K562 (cell line): ENCODE results near the gene LRP1. TPM values are rescaled to one million over a fixed set of nuclear protein-coding genes. Genes with fewer than 3 reads are reported as not detected.

Experiments used
- ARNT ChIP-seq, 2 experiments: fragments of 450-650 bp; IDR thresholded peaks; 2 replicates each; pipeline ENCODE4 v1.6.1; 2016; ENCODE audit warnings: mild to moderate bottlenecking in 1 of 2
- FOXM1 ChIP-seq, 2 experiments: fragments of 450-650 bp in 1 of 2; sonication (generic) in 1 of 2; formaldehyde crosslinking in 1 of 2; IDR thresholded peaks; 2 replicates each; pipeline versions ENCODE4 v1.6.1 to v1.9.0; 2017 to 2022; ENCODE audit warnings: low read depth in 2 of 2, mild to moderate bottlenecking in 2 of 2, missing genetic modification reagents in 1 of 2, moderate library complexity in 1 of 2
- FOXP1 ChIP-seq: sonication (generic); formaldehyde crosslinking; IDR thresholded peaks from 2 replicates; pipeline ENCODE4 v1.8.0; 2022; ENCODE audit warnings: mild to moderate bottlenecking, missing genetic modification reagents
- HMG20A ChIP-seq: fragments of 450-650 bp; formaldehyde crosslinking; conservative IDR thresholded peaks from 2 replicates; pipeline ENCODE4 v1.4.0; 2020; ENCODE audit warnings: mild to moderate bottlenecking, mixed read lengths
- JUND ChIP-seq, 2 experiments: IDR thresholded peaks; 2 replicates in 1 of 2; 3 replicates in 1 of 2; pipeline ENCODE4 v1.6.1; 2011; ENCODE audit warnings: borderline replicate concordance in 2 of 2, low read depth in 2 of 2, low read length in 2 of 2, improper control_type of control experiment in 1 of 2, missing biosample characterization in 1 of 2, missing genetic modification characterization in 1 of 2, missing genetic modification reagents in 1 of 2
- KLF16 ChIP-seq: IDR thresholded peaks from 2 replicates; pipeline ENCODE4 v1.6.1; 2016; ENCODE audit warnings: antibody characterized with exemption
- MTF1 ChIP-seq: fragments of 250-450 bp; sonication (Bioruptor Pico); IDR thresholded peaks from 2 replicates; pipeline ENCODE4 v1.9.0; 2021; ENCODE audit warnings: moderate library complexity, mild to moderate bottlenecking, inconsistent platforms, borderline replicate concordance
- MXI1 ChIP-seq: IDR thresholded peaks from 2 replicates; pipeline ENCODE4 v1.6.1; 2011; ENCODE audit warnings: low read depth, mild to moderate bottlenecking, improper control_type of control experiment, low read length
- MYBL2 ChIP-seq, 2 experiments: fragments of 450-650 bp in 1 of 2; sonication (generic) in 1 of 2; formaldehyde crosslinking in 1 of 2; IDR thresholded peaks; 2 replicates each; pipeline versions ENCODE4 v1.6.1 to v1.8.1; 2017 to 2022; ENCODE audit warnings: borderline replicate concordance in 1 of 2, inconsistent platforms in 1 of 2, low read depth in 1 of 2, mild to moderate bottlenecking in 1 of 2, missing genetic modification reagents in 1 of 2, moderate library complexity in 1 of 2
- RBFOX2 ChIP-seq: fragments of 200-400 bp; formaldehyde crosslinking; IDR thresholded peaks from 2 replicates; pipeline ENCODE4 v1.6.1; 2017; ENCODE audit warnings: low read depth, mild to moderate bottlenecking, low read length, moderate library complexity
- SMC3 ChIP-seq: conservative IDR thresholded peaks from 2 replicates; pipeline ENCODE4 v1.6.1; 2011; ENCODE audit warnings: low read depth, low read length, improper control_type of control experiment; ENCODE audit not compliant: insufficient read depth
- ZNF316 ChIP-seq: fragments of 450-650 bp; IDR thresholded peaks from 2 replicates; pipeline ENCODE4 v1.6.1; 2016
- ZNF384 ChIP-seq: IDR thresholded peaks from 2 replicates; pipeline ENCODE4 v1.6.1; 2012; ENCODE audit warnings: low read depth, low read length, improper control_type of control experiment
- ZNF589 ChIP-seq: fragments of 200-800 bp; sonication (Bioruptor generic); IDR thresholded peaks from 2 replicates; pipeline ENCODE4 v1.6.1; 2016; ENCODE audit warnings: low read depth, missing genetic modification characterization, missing compliant biosample characterization
- ZNF764 ChIP-seq: fragments of 250-450 bp; sonication (Bioruptor Pico); IDR thresholded peaks from 2 replicates; pipeline ENCODE4 v1.4.0; 2020; ENCODE audit warnings: low read depth, mild to moderate bottlenecking, moderate library complexity
- polyA plus RNA-seq, 8 experiments: library from polyadenylated mRNA; depleted of rRNA in 4 of 8; stranded (reverse) in 5 of 8; unstranded in 3 of 8; fragments of >200 nt; fragmentation: Nextera tagmentation in 2 of 8; fragmentation: Illumina TruSeq in 1 of 8; extraction: Ambion mirVana in 2 of 8; extraction: Trizol in 1 of 8; gene quantifications; 2 replicates each; pipeline versions ENCODE4 v1.2.1 to v1.2.3, GENCODE V29; 2011 to 2014; ENCODE audit warnings: inconsistent platforms in 1 of 8, missing spikeins in 1 of 8
- total RNA-seq, 7 experiments: library from RNA; depleted of rRNA in 6 of 7; stranded (reverse); fragments of >200 nt in 6 of 7; fragmentation: Illumina TruSeq in 2 of 7; extraction: Trizol in 2 of 7; gene quantifications; 2 replicates each; pipeline versions ENCODE4 v1.2.1 to v1.2.3, GENCODE V29; 2011 to 2021; ENCODE audit warnings: low replicate concordance in 1 of 7
- TF ChIP-seq, protein P1 (sequence below): fragments of 450-650 bp; IDR thresholded peaks from 2 replicates; pipeline ENCODE4 v1.6.1; 2017; ENCODE audit warnings: antibody characterized with exemption, mild to moderate bottlenecking
- TF ChIP-seq, protein P2 (sequence below), 3 experiments: IDR thresholded peaks in 2 of 3; conservative IDR thresholded peaks in 1 of 3; 2 replicates each; pipeline ENCODE4 v1.5.1; 2011 to 2012; ENCODE audit warnings: low read length in 3 of 3, mild to moderate bottlenecking in 3 of 3, control low read depth in 2 of 3, improper control_type of control experiment in 1 of 3, inconsistent platforms in 1 of 3, low read depth in 1 of 3, mixed read lengths in 1 of 3, moderate library complexity in 1 of 3; ENCODE audit not compliant: insufficient read depth in 2 of 3
- TF ChIP-seq, protein P3 (sequence below): sonication (generic); formaldehyde crosslinking; IDR thresholded peaks from 2 replicates; pipeline ENCODE4 v1.9.0; 2022; ENCODE audit warnings: mild to moderate bottlenecking, missing genetic modification reagents

The LRP1 gene
- total and polyA plus RNA-seq, 9 of the 15 experiments (the other 6 are each of a cell fraction or from before 2014, with no cell fraction given), result 0.04 to 0.64 (median 0.19) TPM; not detected in 2

DNA sequence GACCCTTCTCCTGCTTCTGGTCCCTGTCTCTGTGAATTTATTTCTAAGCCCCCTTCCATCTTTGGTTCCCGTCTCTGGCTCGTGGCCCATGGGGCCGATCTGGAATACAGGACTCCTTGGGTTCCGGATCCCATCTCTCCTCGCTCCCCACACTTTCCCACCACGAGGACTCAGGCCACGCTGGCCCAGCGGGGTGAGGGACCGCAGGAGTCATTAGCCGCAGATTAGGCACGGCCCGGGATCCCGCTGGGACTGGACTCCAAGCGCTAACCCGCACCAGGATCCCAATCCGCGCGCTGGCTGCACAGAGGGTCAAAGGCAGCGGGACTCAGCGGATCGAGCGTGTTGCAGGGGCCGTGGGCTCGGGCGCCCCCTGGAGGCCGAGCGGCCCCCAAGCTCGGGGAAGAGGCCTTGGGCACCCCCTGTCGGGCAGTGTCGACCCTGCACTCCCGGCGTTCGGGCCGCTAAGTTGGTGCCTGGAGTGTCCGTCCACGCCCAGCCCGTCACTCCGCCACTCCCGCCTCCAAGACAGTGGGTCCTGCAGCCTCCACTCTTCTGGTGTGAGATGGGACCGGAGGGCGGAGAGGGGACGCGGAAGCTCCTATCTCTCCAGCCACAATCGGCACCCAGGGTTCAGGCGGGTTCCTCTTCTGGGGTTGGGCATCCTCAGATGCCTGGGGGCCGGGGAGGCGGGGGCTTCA, 110.7 kb downstream of the LRP1 start (continued):
- no peak for TF ChIP-seq MYBL2 (IDR thresholded peaks at IDR 0.05; ENCODE audit: low read depth)
- no peak for TF ChIP-seq MYBL2 (CRISPR knock-in tag; IDR thresholded peaks at IDR 0.05; ENCODE audit: borderline replicate concordance)
- TF ChIP-seq ZNF589 (CRISPR knock-in tag), result no peak
- TF ChIP-seq FOXP1 (CRISPR knock-in tag), result peak; percentile 91
- peak; percentile 24; the same call in 1 of the 2 replicates for TF ChIP-seq ZNF384
- no peak for TF ChIP-seq FOXM1 (IDR thresholded peaks at IDR 0.05; ENCODE audit: low read depth)
- TF ChIP-seq FOXM1 (CRISPR knock-in tag; IDR thresholded peaks at IDR 0.05; ENCODE audit: low read depth), result 0 out of 2 replicates have a peak, but pooled peaks have one; percentile 52
- no peak for TF ChIP-seq ZNF316
- peak; percentile 95 for TF ChIP-seq SMC3
- TF ChIP-seq, protein P1, sequence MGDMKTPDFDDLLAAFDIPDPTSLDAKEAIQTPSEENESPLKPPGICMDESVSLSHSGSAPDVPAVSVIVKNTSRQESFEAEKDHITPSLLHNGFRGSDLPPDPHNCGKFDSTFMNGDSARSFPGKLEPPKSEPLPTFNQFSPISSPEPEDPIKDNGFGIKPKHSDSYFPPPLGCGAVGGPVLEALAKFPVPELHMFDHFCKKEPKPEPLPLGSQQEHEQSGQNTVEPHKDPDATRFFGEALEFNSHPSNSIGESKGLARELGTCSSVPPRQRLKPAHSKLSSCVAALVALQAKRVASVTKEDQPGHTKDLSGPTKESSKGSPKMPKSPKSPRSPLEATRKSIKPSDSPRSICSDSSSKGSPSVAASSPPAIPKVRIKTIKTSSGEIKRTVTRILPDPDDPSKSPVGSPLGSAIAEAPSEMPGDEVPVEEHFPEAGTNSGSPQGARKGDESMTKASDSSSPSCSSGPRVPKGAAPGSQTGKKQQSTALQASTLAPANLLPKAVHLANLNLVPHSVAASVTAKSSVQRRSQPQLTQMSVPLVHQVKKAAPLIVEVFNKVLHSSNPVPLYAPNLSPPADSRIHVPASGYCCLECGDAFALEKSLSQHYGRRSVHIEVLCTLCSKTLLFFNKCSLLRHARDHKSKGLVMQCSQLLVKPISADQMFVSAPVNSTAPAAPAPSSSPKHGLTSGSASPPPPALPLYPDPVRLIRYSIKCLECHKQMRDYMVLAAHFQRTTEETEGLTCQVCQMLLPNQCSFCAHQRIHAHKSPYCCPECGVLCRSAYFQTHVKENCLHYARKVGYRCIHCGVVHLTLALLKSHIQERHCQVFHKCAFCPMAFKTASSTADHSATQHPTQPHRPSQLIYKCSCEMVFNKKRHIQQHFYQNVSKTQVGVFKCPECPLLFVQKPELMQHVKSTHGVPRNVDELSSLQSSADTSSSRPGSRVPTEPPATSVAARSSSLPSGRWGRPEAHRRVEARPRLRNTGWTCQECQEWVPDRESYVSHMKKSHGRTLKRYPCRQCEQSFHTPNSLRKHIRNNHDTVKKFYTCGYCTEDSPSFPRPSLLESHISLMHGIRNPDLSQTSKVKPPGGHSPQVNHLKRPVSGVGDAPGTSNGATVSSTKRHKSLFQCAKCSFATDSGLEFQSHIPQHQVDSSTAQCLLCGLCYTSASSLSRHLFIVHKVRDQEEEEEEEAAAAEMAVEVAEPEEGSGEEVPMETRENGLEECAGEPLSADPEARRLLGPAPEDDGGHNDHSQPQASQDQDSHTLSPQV, result peak; percentile 93
- no peak for TF ChIP-seq ARNT (IDR thresholded peaks at IDR 0.05)
- no peak for TF ChIP-seq MXI1
- TF ChIP-seq, protein P2, sequence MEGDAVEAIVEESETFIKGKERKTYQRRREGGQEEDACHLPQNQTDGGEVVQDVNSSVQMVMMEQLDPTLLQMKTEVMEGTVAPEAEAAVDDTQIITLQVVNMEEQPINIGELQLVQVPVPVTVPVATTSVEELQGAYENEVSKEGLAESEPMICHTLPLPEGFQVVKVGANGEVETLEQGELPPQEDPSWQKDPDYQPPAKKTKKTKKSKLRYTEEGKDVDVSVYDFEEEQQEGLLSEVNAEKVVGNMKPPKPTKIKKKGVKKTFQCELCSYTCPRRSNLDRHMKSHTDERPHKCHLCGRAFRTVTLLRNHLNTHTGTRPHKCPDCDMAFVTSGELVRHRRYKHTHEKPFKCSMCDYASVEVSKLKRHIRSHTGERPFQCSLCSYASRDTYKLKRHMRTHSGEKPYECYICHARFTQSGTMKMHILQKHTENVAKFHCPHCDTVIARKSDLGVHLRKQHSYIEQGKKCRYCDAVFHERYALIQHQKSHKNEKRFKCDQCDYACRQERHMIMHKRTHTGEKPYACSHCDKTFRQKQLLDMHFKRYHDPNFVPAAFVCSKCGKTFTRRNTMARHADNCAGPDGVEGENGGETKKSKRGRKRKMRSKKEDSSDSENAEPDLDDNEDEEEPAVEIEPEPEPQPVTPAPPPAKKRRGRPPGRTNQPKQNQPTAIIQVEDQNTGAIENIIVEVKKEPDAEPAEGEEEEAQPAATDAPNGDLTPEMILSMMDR (IDR thresholded peaks at IDR 0.05 in 2 of 3, conservative IDR thresholded peaks at IDR 0.05 in 1 of 3; ENCODE audit: insufficient read depth in 2 of 3, low read depth in 1 of 3, low read length in 3 of 3), result peak; percentile 100
- TF ChIP-seq HMG20A (CRISPR knock-in tag), result no peak
- TF ChIP-seq, protein P3, sequence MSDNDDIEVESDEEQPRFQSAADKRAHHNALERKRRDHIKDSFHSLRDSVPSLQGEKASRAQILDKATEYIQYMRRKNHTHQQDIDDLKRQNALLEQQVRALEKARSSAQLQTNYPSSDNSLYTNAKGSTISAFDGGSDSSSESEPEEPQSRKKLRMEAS (CRISPR knock-in tag), result peak; percentile 83
- TF ChIP-seq RBFOX2, result peak; percentile 76
- peak; percentile 67; the same call in 1 of the 2 replicates for TF ChIP-seq ZNF764
- TF ChIP-seq MTF1, result no peak
- peak; percentile 78 for TF ChIP-seq KLF16
- peak; percentile 62 for TF ChIP-seq JUND (IDR thresholded peaks at IDR 0.05; ENCODE audit: borderline replicate concordance, low read depth, low read length)
- TF ChIP-seq JUND (tag; IDR thresholded peaks at IDR 0.05; ENCODE audit: borderline replicate concordance, low read depth, low read length), result no peak; the same call in 2 of the 3 replicates
